Fibroblast of skin of back (primary cell): ENCODE data around the gene ALOX15B. TPM values are rescaled to one million over a fixed set of nuclear protein-coding genes. Genes with fewer than 3 reads are reported as not detected.

Experiments
- DNase-seq: peaks from one replicate; pipeline ENCODE4 v3.0.0-alpha.2; 2013
- polyA plus RNA-seq, 2 experiments: library from polyadenylated mRNA; unstranded; fragments of 120-200 nt; gene quantifications; one replicate each; pipeline ENCODE4 v1.2.1, GENCODE V29; 2013; ENCODE audit not compliant: insufficient read length in 2 of 2

Gene ALOX15B
- not detected for polyA plus RNA-seq (2013, experiment 1 of 2; ENCODE audit: insufficient read length)
- polyA plus RNA-seq (2013, experiment 2 of 2; ENCODE audit: insufficient read length), result not detected

- no peak for DNase-seq
Measured at GRCh38 chr17:8038954-8039610, at the start of gene ALOX15B. Gene ALOX15B, plus strand, starts transcription at chr17:8039059. Its CDS starts 97 bp downstream, at chr17:8039156.

- peak; percentile 63 for DNase-seq
Measured at GRCh38 chr17:7989781-7990655, 48.8 kb upstream of the ALOX15B start.

GRCh38 chr17:7992516-7992915, 46.3 kb upstream of the ALOX15B start:
- peak; percentile 32 for DNase-seq

DNA sequence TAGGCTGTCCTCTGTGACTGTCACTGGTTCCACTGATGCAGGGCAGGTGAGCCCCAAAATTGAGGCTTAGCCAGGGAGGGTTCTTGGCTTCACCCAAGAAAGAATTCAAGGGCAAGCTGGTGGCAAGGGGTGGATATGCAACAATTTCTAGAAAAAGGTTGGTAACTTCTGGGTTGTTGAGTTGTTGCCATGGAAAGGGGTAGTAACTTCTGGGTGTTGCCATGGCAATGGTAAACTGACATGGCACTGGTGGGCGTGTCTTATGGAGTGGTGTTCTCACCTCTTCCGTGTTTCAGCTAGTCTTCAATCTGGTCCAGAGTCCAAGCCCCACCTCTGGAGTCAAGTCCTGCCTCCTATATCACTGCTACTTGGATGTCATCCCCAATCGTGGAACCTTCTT, 45.9 kb upstream of the ALOX15B start:
- no peak for DNase-seq

- DNase-seq, result no peak
Measured at GRCh38 chr17:7993972-7994589, 44.8 kb upstream of the ALOX15B start.

- DNase-seq, result no peak
Measured at GRCh38 chr17:7995724-7996123, 43.1 kb upstream of the ALOX15B start.

GRCh38 chr17:7997186-7997585, 41.7 kb upstream of the ALOX15B start:
- no peak for DNase-seq

- no peak for DNase-seq
Measured at GRCh38 chr17:8001976-8002720, 36.7 kb upstream of the ALOX15B start, which contains the start of gene GUCY2D. Gene GUCY2D, plus strand, starts transcription at chr17:8002615. Its CDS starts 433 bp downstream, at chr17:8003048.

GRCh38 chr17:8002721-8003593, 35.9 kb upstream of the ALOX15B start:
- no peak for DNase-seq

DNA sequence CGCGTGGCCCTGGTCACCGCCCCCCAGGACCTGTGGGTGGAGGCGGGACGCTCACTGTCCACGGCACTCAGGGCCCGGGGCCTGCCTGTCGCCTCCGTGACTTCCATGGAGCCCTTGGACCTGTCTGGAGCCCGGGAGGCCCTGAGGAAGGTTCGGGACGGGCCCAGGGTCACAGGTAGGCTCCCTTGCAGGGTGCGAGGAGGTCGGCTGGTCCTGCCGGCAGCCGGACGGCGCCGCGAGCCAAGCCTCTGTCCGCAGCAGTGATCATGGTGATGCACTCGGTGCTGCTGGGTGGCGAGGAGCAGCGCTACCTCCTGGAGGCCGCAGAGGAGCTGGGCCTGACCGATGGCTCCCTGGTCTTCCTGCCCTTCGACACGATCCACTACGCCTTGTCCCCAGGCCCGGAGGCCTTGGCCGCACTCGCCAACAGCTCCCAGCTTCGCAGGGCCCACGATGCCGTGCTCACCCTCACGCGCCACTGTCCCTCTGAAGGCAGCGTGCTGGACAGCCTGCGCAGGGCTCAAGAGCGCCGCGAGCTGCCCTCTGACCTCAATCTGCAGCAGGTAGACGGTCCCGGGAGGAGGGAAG, 35.2 kb upstream of the ALOX15B start:
- DNase-seq, result no peak

- peak; percentile 58 for DNase-seq
Measured at GRCh38 chr17:8004899-8005298, 34.0 kb upstream of the ALOX15B start.

DNA sequence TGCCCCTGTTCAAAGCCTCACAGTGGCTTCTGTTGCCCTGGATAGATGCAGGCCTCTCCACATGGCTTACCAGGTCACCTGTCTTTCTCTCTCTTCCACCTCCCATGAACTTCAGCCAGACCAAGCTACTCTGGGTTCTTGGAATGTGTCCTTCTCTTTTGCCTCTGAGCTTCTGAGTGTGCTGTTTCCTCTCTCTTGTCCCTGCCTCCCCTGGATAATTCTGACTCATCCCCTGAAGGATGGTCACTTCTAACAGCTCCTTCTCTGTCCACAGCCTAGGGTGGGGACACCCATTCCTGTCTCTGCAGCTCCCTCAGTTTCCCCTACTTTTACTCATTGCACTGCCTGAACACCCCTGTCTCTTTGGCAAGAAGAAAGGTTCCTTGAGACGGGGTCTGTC, 33.5 kb upstream of the ALOX15B start:
- DNase-seq, result peak; percentile 29

DNA sequence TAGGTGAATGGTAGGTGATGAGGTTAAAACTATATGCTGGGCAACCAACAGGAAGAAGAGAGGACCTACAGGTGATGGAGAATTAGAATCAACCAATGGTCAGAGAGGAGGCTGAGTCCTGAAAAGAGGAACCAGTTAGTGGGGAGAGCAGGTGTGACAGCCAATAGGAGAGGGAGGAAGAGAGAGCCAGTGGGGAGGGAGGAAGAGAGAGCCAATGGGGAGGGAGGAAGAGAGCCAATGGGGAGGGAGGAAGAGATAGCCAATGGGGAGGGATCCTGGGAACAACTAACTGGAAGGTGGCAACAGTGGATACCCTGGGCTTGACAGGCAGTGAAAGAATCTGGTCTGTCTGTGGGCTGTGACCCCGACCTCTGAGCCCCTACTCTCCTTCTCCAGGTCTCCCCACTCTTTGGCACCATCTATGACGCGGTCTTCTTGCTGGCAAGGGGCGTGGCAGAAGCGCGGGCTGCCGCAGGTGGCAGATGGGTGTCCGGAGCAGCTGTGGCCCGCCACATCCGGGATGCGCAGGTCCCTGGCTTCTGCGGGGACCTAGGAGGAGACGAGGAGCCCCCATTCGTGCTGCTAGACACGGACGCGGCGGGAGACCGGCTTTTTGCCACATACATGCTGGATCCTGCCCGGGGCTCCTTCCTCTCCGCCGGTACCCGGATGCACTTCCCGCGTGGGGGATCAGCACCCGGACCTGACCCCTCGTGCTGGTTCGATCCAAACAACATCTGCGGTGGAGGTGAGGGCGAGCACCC, 32.7 kb upstream of the ALOX15B start:
- DNase-seq, result no peak

DNA sequence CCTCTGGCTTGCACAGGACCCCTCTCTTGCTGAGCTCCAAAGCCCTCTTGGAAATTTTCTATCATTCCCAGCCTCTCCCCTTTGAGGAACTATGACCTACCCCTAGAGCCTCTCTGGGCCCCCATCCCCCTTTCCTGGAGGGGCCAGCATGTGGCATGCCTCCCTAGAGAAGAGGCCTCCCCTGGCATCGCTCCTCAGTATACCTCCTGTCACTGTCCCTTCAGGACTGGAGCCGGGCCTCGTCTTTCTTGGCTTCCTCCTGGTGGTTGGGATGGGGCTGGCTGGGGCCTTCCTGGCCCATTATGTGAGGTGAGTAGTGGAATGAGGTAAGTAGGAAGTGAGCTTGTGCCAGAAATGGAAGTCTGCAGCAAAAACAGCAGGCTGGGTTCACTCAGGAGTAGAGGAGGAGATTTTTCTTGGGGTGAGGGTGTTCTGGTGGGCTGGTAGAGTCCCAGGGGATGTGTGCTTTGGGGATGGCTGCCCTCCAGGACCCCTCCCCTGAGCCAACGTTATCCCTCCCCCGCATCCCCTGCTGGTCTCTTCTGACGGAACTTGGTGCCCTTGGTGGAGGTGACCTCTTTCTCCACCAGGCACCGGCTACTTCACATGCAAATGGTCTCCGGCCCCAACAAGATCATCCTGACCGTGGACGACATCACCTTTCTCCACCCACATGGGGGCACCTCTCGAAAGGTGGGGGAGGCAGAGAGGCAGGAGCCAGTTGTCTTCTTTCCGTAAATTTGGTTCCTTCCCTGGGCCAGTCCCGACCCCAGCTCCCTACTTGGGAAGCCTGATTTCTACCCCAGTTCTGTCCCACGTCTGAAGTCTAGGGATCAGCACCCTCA, 31.8 kb upstream of the ALOX15B start:
- no peak for DNase-seq

- DNase-seq, result no peak
Measured at GRCh38 chr17:8007836-8008235, 31.0 kb upstream of the ALOX15B start.

- no peak for DNase-seq
Measured at GRCh38 chr17:8012045-8012580, 26.7 kb upstream of the ALOX15B start.

DNA sequence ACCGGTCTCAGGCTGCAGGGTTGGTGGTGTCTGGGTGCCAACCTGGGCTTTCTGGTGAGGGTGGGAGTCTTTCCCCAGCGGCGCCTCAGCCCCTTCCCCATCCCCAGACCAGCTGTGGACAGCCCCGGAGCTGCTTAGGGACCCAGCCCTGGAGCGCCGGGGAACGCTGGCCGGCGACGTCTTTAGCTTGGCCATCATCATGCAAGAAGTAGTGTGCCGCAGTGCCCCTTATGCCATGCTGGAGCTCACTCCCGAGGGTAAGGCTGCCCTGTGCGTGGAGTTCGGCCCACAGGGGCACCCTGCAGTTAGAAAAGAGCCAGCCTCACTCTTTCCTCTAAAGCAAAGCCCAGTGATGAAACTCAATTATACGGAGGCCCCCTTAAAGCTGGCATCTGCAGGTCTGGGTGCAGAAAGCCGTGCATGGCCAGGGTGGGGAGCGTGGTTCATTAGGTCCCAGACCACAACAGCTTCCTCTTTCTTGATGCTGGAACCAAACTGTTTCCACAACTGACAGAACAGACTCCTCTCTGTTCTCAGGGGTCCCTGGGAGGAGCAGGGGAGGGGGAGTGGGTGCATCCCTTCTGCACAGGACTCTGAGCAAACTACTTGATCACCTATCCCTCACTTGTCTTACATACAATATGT, 25.7 kb upstream of the ALOX15B start:
- DNase-seq, result no peak
